Cardiac muscle cell (in vitro differentiated cells and primary cell): ENCODE data around the gene NUMB. TPM values are rescaled to one million over a fixed set of nuclear protein-coding genes. Genes with fewer than 3 reads are reported as not detected.
"Not testable (repeated sequence)": the region's sequence is repeated elsewhere in the genome, so short reads cannot be mapped to it uniquely, and the experiment has no call there.

ENCODE experiments used
- DNase-seq, 2 donors: peaks; one replicate each; pipeline versions ENCODE4 v3.0.0 to v3.0.0-alpha.2; 2010 to 2017; ENCODE audit warnings: low read depth in 1 of 2, low spot score in 1 of 2
- H3K27ac ChIP-seq: fragments of 200-600 bp; sonication (generic); 2 replicates; pipeline ENCODE4 v1.5.1; 2016
- H3K27me3 ChIP-seq: fragments of 200-600 bp; sonication (generic); 2 replicates; pipeline ENCODE4 v1.6.0; 2016; ENCODE audit warnings: control low read depth
- H3K36me3 ChIP-seq: fragments of 200-600 bp; sonication (generic); 2 replicates; pipeline ENCODE4 v1.5.1; 2016; ENCODE audit warnings: control low read depth
- H3K4me1 ChIP-seq: fragments of 200-600 bp; sonication (generic); 2 replicates; pipeline ENCODE4 v1.8.1; 2017; ENCODE audit warnings: low read depth, mild to moderate bottlenecking, mixed run types
- H3K4me3 ChIP-seq: fragments of 200-600 bp; sonication (generic); 2 replicates; pipeline ENCODE4 v1.5.1; 2016; ENCODE audit warnings: mild to moderate bottlenecking
- H3K9me3 ChIP-seq: fragments of 200-600 bp; sonication (generic); 2 replicates; pipeline ENCODE4 v1.5.1; 2017; ENCODE audit warnings: low read depth, mild to moderate bottlenecking, control low read depth
- CTCF ChIP-seq: IDR thresholded peaks from 2 replicates; pipeline ENCODE4 v1.5.1; 2012; ENCODE audit warnings: low read depth, mild to moderate bottlenecking, low read length
- polyA plus RNA-seq: library from polyadenylated mRNA; unstranded; fragments of >200 nt; fragmentation: Nextera tagmentation; extraction: Ambion mirVana; gene quantifications from 2 replicates; pipeline ENCODE4 v1.2.1, GENCODE V29; 2016
- total RNA-seq: library from RNA; depleted of rRNA; stranded (reverse); fragments of >200 nt; gene quantifications from 2 replicates; pipeline ENCODE4 v1.2.3, GENCODE V29; 2016

NUMB gene
- total and polyA plus RNA-seq, 2 experiments from 2014 or later, result 35.6 to 68.5 TPM

- Histone ChIP-seq H3K27me3 (no peaks in the 10 kb centered on the region), H3K27ac (no peak overlapping the region), H3K36me3 (no peaks in the 10 kb centered on the region), H3K4me1 (no peaks in the 10 kb centered on the region), H3K4me3 (no peak overlapping the region), H3K9me3 (no peaks in the 10 kb centered on the region)
- DNase-seq, result peak in 1 of 2 donors; percentile 11
- no peak for TF ChIP-seq CTCF
These were observed 89.7 kb downstream of the NUMB start for GRCh38 chr14:73368616-73369015.

GRCh38 chr14:73365727-73366126 lies 92.6 kb downstream of the NUMB start:
- Histone ChIP-seq H3K9me3 (no peaks in the 10 kb centered on the region), H3K36me3 (no peaks in the 10 kb centered on the region), H3K4me3 (no peak overlapping the region), H3K27ac (no peak overlapping the region), H3K27me3 (no peaks in the 10 kb centered on the region), H3K4me1 (no peaks in the 10 kb centered on the region)
- TF ChIP-seq CTCF, result no peak
- peak in 1 of 2 donors; percentile 53 for DNase-seq

- TF ChIP-seq CTCF, result no peak
- H3K9me3 ChIP-seq, result no peaks in the 10 kb centered on the region
- no peak for DNase-seq
- no peak overlapping the region for H3K4me3 ChIP-seq
- no peak overlapping the region for H3K27ac ChIP-seq
- no peaks in the 10 kb centered on the region for H3K27me3 ChIP-seq
- H3K36me3 ChIP-seq, result no peaks in the 10 kb centered on the region
- no peaks in the 10 kb centered on the region for H3K4me1 ChIP-seq
These were observed 93.8 kb downstream of the NUMB start for GRCh38 chr14:73364559-73364958.

- no peak for TF ChIP-seq CTCF
- H3K27ac ChIP-seq, result no peak overlapping the region
- no peak for DNase-seq
- H3K36me3 ChIP-seq, result peaks cover 7% of the 10 kb centered on the region
- no peaks in the 10 kb centered on the region for H3K9me3 ChIP-seq
- H3K27me3 ChIP-seq, result no peaks in the 10 kb centered on the region
- H3K4me1 ChIP-seq, result no peaks in the 10 kb centered on the region
- H3K4me3 ChIP-seq, result no peak overlapping the region
These were observed 98.9 kb downstream of the NUMB start for GRCh38 chr14:73359445-73359844.

- Histone ChIP-seq H3K9me3 (no peaks in the 10 kb centered on the region), H3K4me1 (no peaks in the 10 kb centered on the region), H3K4me3 (no peak overlapping the region), H3K36me3 (peaks cover 13% of the 10 kb centered on the region), H3K27ac (peak overlapping the region; percentile 48), H3K27me3 (no peaks in the 10 kb centered on the region)
- TF ChIP-seq CTCF, result no peak
- no peak for DNase-seq
These were observed 100.2 kb downstream of the NUMB start for GRCh38 chr14:73358187-73358586.

- not testable (repeated sequence) for H3K4me1 ChIP-seq, DNase-seq, H3K4me3 ChIP-seq, H3K9me3 ChIP-seq, H3K27me3 ChIP-seq, H3K36me3 ChIP-seq
- H3K27ac ChIP-seq, result peak overlapping the region; percentile 64
These were observed 109.3 kb downstream of the NUMB start for GRCh38 chr14:73349091-73349490.
